Measurements from ENCODE around the gene C3orf22. TPM values are rescaled to one million over a fixed set of nuclear protein-coding genes. Genes with fewer than 3 reads are reported as not detected.

The C3orf22 gene
- total RNA-seq, 1 donor from 2014 or later, result 0.38 TPM

DNA sequence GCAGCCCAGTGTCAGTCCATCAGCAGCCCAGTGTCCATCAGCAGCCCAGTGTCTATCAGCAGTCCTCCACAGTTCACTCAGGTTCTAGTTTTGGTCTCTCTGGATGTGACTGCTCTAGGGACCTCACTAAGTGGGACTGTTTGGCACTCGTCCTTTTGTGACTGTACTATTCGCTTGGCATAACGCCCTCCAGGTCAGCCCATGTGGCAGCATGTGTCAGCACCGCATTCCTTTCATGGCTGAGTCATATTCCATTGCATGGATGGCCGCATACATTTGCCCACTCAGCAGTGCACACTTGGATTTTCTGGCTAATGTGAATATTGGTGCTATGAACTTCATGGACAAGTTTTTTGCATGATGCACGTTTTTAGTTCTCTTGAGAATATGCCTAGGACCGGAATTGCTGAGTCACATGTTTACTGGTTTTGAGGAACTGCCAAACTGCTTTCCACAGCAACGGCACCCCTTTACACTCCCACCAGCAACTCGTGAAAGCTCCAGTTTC is 18.3 kb downstream of the C3orf22 start:
- TF ChIP-seq, protein P1, sequence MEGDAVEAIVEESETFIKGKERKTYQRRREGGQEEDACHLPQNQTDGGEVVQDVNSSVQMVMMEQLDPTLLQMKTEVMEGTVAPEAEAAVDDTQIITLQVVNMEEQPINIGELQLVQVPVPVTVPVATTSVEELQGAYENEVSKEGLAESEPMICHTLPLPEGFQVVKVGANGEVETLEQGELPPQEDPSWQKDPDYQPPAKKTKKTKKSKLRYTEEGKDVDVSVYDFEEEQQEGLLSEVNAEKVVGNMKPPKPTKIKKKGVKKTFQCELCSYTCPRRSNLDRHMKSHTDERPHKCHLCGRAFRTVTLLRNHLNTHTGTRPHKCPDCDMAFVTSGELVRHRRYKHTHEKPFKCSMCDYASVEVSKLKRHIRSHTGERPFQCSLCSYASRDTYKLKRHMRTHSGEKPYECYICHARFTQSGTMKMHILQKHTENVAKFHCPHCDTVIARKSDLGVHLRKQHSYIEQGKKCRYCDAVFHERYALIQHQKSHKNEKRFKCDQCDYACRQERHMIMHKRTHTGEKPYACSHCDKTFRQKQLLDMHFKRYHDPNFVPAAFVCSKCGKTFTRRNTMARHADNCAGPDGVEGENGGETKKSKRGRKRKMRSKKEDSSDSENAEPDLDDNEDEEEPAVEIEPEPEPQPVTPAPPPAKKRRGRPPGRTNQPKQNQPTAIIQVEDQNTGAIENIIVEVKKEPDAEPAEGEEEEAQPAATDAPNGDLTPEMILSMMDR (IDR thresholded peaks at IDR 0.05; ENCODE audit: unreplicated experiment), result no peak
- Mint-ChIP-seq H3K9me3 (no peaks in the 10 kb centered on the region), H3K4me3 (no peak overlapping the region), H3K4me1 (no peaks in the 10 kb centered on the region), H3K27ac (no peak overlapping the region), H3K36me3 (no peaks in the 10 kb centered on the region), H3K27me3 (ENCODE audit: low read depth) (peaks cover 16% of the 10 kb centered on the region)
- DNase-seq (ENCODE audit: low spot score in 2 of 2, unreplicated experiment in 2 of 2), result peak in 1 of 2 experiments; percentile 32

DNA sequence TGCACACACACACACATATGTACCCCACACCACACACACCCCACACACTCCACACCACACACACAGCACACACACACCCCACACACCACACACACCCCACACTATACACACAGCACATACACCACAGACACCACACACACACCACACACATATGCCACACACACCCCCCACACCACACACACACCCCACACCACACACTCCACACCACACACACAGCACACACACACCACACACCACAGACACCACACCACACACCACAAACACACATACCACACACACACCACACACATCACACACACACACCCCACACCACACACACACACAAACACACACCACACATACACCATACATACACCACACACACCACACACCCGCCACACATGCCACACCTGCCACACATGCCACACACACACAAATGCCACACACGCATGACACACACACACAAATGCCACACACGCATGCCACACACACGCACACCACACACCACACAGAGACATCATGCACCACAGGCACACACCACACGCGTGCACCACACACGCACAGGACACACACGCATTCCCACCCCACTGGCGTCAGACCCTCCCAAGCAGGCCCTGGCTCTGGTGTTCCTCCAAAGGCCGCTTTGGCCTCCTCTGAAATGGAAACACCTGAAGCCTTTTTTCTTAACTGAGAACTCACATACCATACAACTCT is 19.0 kb downstream of the C3orf22 start:
- no peaks in the 10 kb centered on the region for H3K9me3 Mint-ChIP-seq
- no peaks in the 10 kb centered on the region for H3K4me1 Mint-ChIP-seq
- no peak overlapping the region for H3K27ac Mint-ChIP-seq
- TF ChIP-seq, protein P1 (IDR thresholded peaks at IDR 0.05; ENCODE audit: unreplicated experiment), result no peak
- H3K27me3 Mint-ChIP-seq (ENCODE audit: low read depth), result peaks cover 23% of the 10 kb centered on the region
- DNase-seq (ENCODE audit: low spot score in 2 of 2, unreplicated experiment in 2 of 2), result no peak
- no peaks in the 10 kb centered on the region for H3K36me3 Mint-ChIP-seq
- H3K4me3 Mint-ChIP-seq, result no peak overlapping the region

DNA sequence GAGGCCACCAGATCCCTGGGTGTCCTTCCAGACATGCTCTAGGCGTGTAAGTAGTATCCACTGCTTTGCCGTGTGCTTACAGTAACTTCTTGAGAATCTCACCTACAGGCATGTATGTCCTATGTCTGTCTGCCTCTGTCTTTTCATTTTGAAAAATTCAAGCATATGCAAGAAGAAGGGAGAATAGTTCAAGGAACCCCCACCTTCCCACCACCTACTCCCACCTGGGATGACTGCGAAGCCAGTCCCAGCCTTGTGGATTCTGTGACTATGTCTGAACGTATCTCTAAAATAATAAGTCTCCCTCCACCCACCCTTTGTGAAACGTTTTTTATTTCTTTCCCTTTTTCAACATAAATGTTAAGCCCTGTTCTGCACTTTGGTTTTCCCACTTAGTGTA is 19.8 kb downstream of the C3orf22 start:
- peaks cover 31% of the 10 kb centered on the region for H3K27me3 Mint-ChIP-seq (ENCODE audit: low read depth)
- H3K4me1 Mint-ChIP-seq, result no peaks in the 10 kb centered on the region
- no peak overlapping the region for H3K27ac Mint-ChIP-seq
- DNase-seq (ENCODE audit: low spot score in 2 of 2, unreplicated experiment in 2 of 2), result no peak
- H3K9me3 Mint-ChIP-seq, result no peaks in the 10 kb centered on the region
- TF ChIP-seq, protein P1 (IDR thresholded peaks at IDR 0.05; ENCODE audit: unreplicated experiment), result no peak
- no peak overlapping the region for H3K4me3 Mint-ChIP-seq
- no peaks in the 10 kb centered on the region for H3K36me3 Mint-ChIP-seq

DNA sequence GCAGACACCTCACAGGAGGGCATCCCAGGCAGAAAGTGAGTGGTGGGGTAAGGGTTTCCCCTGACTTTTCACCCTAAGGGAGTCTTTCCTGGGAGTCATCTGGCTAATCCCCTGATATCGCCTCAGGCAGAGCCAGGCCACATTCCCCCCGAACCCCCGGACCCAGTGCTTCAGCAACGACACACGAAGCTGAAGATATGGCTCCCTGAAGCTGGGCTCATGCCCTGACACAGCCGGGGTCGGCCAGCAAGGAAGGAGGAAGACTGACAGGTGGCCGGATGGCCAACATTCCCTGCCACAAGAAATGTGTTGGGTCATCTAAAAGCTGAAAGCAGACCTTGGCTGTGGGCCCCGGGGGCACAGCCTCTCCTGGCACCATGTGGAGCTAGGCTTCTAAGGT is 20.4 kb downstream of the C3orf22 start:
- DNase-seq (ENCODE audit: low spot score in 2 of 2, unreplicated experiment in 2 of 2), result peak in 1 of 2 experiments; percentile 5
- TF ChIP-seq, protein P1 (IDR thresholded peaks at IDR 0.05; ENCODE audit: unreplicated experiment), result no peak
- H3K9me3 Mint-ChIP-seq, result no peaks in the 10 kb centered on the region
- H3K4me3 Mint-ChIP-seq, result no peak overlapping the region
- H3K36me3 Mint-ChIP-seq, result no peaks in the 10 kb centered on the region
- H3K4me1 Mint-ChIP-seq, result no peaks in the 10 kb centered on the region
- H3K27ac Mint-ChIP-seq, result no peak overlapping the region
- H3K27me3 Mint-ChIP-seq (ENCODE audit: low read depth), result peaks cover 37% of the 10 kb centered on the region

DNA sequence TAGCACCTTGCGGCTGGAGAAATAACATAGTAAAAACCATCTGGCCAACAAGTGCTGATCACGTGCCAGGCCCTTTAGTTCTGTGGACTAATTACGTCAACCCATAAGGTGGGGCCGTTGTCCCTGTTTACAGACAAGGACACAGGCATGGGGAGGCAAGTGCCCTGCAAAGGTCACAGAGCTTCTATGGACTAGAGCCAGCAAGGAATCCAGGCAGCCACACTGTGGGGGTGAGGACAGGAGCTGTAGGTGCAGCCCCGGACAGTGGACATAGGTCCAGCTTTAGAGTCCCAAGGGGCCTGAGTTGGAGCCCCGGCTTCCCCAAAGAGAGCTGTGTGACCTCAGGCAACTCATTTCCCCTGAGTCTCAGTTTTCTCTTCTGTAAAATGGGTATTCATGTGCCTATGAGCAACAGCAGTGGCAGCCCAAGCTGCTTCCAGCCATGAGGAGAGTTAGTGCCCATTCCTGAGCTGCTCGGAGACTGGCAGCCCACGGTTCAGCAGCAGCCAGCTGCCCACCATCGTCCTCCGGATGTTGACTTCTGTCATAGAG is 20.9 kb downstream of the C3orf22 start:
- Mint-ChIP-seq H3K27me3 (ENCODE audit: low read depth) (peaks cover 42% of the 10 kb centered on the region), H3K36me3 (no peaks in the 10 kb centered on the region), H3K4me3 (no peak overlapping the region), H3K9me3 (no peaks in the 10 kb centered on the region), H3K4me1 (no peaks in the 10 kb centered on the region), H3K27ac (no peak overlapping the region)
- peak in 1 of 2 experiments; percentile 8 for DNase-seq (ENCODE audit: low spot score in 2 of 2, unreplicated experiment in 2 of 2)
- TF ChIP-seq, protein P1 (IDR thresholded peaks at IDR 0.05; ENCODE audit: unreplicated experiment), result no peak
